ENCODE measurements around the gene ZNF436.

The ZNF436 gene

DNA sequence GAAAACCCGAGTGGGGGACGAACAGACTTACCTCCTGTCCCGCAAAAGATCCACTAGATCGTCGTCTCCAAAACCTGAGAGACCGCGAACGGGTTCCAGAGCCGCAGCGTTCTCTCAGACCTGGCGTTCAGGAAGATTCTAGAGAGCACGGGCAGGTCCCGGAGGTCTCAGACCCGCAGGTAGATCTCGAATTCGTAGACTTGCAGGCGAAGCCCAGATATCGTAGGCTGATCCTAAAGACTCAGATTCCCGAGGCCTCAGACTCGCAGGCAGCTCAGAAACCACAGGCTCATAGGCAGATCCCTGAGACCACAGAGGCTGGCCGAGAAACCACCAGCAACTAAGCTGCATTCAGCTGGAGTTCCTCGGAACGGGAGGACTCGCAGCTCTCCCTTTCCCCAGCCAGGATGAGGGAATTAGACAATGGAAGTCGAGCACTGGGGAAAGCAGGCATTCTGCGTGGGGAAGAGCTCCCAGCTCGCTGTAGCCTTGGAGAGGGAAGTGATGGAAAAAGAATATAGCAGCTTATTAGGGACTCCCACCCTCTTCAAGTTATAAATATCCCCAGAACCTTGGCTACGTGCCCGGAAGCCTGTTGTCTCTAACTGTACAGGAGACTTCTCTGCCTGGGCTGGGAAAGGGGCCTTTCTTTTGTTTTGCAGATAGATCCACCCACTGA, at the start of gene ZNF436:
ZNF436 (minus strand) TSS at position 502 of the 679 bp plus-strand sequence. CDS start 1,831 bp downstream, outside the sequence.
- peak; percentile 94 for DNase-seq (ENCODE audit: low read depth, low spot score)
- peak within 1 kb of the TSS; percentile 79 for H3K4me3 ChIP-seq (ENCODE audit: low read depth, low read length)
- TF ChIP-seq, protein P1, sequence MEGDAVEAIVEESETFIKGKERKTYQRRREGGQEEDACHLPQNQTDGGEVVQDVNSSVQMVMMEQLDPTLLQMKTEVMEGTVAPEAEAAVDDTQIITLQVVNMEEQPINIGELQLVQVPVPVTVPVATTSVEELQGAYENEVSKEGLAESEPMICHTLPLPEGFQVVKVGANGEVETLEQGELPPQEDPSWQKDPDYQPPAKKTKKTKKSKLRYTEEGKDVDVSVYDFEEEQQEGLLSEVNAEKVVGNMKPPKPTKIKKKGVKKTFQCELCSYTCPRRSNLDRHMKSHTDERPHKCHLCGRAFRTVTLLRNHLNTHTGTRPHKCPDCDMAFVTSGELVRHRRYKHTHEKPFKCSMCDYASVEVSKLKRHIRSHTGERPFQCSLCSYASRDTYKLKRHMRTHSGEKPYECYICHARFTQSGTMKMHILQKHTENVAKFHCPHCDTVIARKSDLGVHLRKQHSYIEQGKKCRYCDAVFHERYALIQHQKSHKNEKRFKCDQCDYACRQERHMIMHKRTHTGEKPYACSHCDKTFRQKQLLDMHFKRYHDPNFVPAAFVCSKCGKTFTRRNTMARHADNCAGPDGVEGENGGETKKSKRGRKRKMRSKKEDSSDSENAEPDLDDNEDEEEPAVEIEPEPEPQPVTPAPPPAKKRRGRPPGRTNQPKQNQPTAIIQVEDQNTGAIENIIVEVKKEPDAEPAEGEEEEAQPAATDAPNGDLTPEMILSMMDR (IDR thresholded peaks at IDR 0.05; ENCODE audit: low read depth, low read length): no peak
- in situ Hi-C loops (cut with HindIII; ENCODE audit: low sequenced_read_pairs): no loop called here

DNA sequence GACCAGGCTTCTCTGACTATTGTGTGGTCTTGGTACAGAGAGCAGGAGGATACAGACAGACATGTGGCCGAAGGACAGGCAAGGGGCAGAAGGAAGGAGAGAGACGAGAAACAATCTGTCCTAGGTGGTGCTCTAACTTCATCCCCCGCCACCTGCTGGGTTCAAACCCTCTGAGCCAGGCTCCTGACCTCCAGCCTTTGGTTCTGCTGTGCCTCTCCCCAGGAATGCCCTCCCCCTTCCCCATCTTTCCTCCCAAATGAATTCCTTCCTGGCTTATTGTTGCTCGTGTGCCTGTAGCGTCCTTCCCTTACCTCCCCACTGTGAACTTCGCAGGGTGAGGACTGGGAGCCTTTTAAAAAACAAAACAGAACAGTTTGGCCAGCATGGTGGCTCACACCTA, 49.5 kb upstream of the ZNF436 start:
- in situ Hi-C loops (cut with HindIII; ENCODE audit: low sequenced_read_pairs): no loop called here
- DNase-seq (ENCODE audit: low read depth, low spot score): no peak
- no peak overlapping the region for H3K4me3 ChIP-seq (ENCODE audit: low read depth, low read length)
- TF ChIP-seq, protein P1 (IDR thresholded peaks at IDR 0.05; ENCODE audit: low read depth, low read length): no peak

DNA sequence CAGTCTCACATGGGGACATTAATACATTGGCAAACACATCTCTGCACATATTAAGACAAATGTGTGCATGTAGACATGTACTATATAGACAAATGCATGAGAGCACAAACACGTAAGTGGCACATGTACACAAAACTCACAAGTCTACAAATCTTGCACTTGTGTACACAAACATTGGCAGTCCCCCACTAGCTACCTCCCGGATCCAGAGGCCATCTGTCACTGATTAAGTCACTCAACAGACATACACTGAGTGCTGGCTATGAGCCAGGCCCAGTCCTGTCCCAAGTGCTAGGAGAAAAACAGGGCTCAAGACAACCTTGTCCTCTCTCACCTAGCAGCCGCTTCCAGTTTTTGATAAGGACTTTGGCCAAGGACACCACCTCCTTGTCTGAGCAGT, 47.9 kb upstream of the ZNF436 start:
- TF ChIP-seq, protein P1 (IDR thresholded peaks at IDR 0.05; ENCODE audit: low read depth, low read length): no peak
- in situ Hi-C loops (cut with HindIII; ENCODE audit: low sequenced_read_pairs): no loop called here
- no peak overlapping the region for H3K4me3 ChIP-seq (ENCODE audit: low read depth, low read length)
- DNase-seq (ENCODE audit: low read depth, low spot score): no peak

DNA sequence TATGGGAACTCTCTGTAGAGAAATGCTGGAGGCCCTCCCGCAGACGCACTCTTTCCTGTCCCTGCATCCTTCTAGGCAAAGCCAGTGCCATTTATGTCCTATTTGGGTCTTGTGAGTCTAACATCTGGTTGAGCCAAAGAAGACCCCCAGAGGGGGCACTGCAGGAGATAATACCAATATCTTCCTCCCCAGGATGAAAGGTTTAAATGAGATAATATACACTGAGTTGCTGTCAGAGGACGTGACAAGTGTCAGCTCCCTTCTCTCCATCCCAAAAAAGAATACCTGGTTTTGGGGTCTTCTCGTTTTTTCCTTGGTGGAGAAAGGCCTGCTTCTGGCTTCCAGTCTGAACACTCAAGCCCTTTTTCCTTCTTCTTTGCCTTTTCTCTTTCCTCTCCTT, 47.3 kb upstream of the ZNF436 start:
- no peak for DNase-seq (ENCODE audit: low read depth, low spot score)
- in situ Hi-C loops (cut with HindIII; ENCODE audit: low sequenced_read_pairs): no loop called here
- TF ChIP-seq, protein P1 (IDR thresholded peaks at IDR 0.05; ENCODE audit: low read depth, low read length): no peak
- no peak overlapping the region for H3K4me3 ChIP-seq (ENCODE audit: low read depth, low read length)

DNA sequence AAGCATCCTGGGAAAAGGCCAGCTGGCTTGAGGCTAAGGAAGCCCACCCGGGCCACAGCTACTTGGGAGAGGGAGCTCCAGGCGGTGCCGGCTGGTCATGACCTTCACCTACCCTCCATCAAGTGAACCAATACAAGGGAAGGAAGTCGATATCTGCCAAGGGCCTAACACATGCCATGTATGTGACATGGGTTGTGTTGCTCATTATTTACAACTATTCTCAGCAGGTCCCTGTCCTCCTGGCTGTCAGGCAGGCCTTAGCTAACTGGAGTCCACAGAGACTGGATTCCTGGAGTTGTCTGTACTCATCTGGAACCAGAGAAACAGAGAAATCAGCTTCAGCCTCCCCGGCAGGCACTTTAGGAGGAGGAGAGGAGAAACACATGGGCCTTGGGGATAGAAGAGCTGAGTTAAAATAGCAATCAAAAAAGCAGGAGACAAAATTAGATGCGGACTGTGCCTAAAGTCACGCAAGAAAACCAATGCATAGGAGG, 39.2 kb upstream of the ZNF436 start:
- DNase-seq (ENCODE audit: low read depth, low spot score): no peak
- in situ Hi-C loops (cut with HindIII; ENCODE audit: low sequenced_read_pairs): no loop called here
- no peak overlapping the region for H3K4me3 ChIP-seq (ENCODE audit: low read depth, low read length)
- TF ChIP-seq, protein P1 (IDR thresholded peaks at IDR 0.05; ENCODE audit: low read depth, low read length): no peak

DNA sequence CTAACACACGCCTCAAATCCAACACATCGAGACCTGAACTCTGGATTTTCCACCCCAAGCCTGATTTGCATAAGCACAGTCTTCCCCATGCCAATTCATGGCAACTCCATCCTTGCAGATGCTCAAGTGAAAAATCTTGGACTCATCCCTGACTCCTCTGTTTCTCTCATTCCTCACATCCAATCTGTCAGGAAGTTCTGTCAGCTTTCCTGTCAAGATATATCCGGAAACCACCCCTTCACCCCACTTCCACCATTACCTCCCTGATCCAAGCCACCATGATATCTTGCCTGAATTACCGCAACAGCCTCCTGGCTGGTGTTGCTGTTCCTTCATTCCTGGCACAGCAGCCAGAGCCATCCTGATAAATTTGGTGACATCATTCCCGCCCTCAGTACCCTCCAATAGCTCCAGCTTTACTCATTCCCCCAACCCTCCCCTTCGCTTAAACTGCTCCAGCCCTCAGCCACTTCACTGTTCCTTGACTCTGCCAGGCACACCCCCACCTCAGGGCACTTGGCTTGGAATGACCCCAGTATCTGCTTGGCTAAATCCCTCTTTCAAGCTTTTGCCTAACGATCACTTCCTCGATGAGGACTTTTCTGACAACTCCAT, 37.5 kb upstream of the ZNF436 start:
- in situ Hi-C loops (cut with HindIII; ENCODE audit: low sequenced_read_pairs): no loop called here
- no peak for DNase-seq (ENCODE audit: low read depth, low spot score)
- TF ChIP-seq, protein P1 (IDR thresholded peaks at IDR 0.05; ENCODE audit: low read depth, low read length): no peak
- H3K4me3 ChIP-seq (ENCODE audit: low read depth, low read length): no peak overlapping the region

Measured in astrocyte of the spinal cord (primary cell).